Measurements from ENCODE around the gene TDRD9.

GRCh38 chr14:104081261-104081835 is 153.1 kb downstream of the TDRD9 start:
- TF ChIP-seq CTCF (conservative IDR thresholded peaks at IDR 0.05; ENCODE audit: low read depth, low read length) (no peak), EZH2 (IDR thresholded peaks at IDR 0.05; ENCODE audit: borderline replicate concordance, low read depth, low read length, poor library complexity, severe bottlenecking) (no peak)
